ENCODE measurements around the gene SNRK.

DNA sequence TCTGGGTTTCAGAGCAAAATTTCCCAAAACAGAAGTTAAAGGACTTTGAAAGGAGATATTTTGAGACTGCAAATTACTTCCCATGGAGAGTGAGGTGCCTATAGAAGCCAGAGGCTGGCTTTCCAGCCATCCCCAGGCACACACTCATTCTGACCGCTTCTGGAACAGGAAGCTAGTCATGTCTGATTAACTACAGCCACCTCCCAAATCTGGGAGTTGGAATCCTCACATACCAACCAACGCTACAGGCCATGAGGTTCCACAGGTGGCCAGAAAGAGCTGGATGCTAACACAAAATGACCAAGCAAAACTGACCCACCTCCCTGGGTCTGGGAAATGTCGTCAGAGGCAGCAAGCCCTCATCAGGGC lies 87.2 kb downstream of the SNRK start:
- TF ChIP-seq EZH2 (IDR thresholded peaks at IDR 0.05; ENCODE audit: borderline replicate concordance) = no peak
- TF ChIP-seq, protein P1, sequence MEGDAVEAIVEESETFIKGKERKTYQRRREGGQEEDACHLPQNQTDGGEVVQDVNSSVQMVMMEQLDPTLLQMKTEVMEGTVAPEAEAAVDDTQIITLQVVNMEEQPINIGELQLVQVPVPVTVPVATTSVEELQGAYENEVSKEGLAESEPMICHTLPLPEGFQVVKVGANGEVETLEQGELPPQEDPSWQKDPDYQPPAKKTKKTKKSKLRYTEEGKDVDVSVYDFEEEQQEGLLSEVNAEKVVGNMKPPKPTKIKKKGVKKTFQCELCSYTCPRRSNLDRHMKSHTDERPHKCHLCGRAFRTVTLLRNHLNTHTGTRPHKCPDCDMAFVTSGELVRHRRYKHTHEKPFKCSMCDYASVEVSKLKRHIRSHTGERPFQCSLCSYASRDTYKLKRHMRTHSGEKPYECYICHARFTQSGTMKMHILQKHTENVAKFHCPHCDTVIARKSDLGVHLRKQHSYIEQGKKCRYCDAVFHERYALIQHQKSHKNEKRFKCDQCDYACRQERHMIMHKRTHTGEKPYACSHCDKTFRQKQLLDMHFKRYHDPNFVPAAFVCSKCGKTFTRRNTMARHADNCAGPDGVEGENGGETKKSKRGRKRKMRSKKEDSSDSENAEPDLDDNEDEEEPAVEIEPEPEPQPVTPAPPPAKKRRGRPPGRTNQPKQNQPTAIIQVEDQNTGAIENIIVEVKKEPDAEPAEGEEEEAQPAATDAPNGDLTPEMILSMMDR (IDR thresholded peaks at IDR 0.05; ENCODE audit: poor library complexity) = no peak
